Glomerular visceral epithelial cell (primary cell): Measurements from ENCODE around the gene PCDHGA5.
"Not testable (repeated sequence)": the region's sequence is repeated elsewhere in the genome, so short reads cannot be mapped to it uniquely, and the experiment has no call there.

Experiments used
- DNase-seq: peaks from one replicate; pipeline ENCODE4 v3.0.0-alpha.2; 2016; ENCODE audit errors: extremely low spot score

Gene PCDHGA5

GRCh38 chr5:141351591-141351990 lies 12.4 kb upstream of the PCDHGA5 start:
- no peak for DNase-seq

GRCh38 chr5:141354900-141355469 lies 9.0 kb upstream of the PCDHGA5 start, which contains the start of gene PCDHGA4:
Gene PCDHGA4 (plus strand): TSS chr5:141355021. CDS start chr5:141355108, 87 bp downstream.
- DNase-seq, result no peak

- no peak for DNase-seq
Observed at GRCh38 chr5:141355641-141356040, 8.3 kb upstream of the PCDHGA5 start.

- no peak for DNase-seq
Observed at GRCh38 chr5:141356133-141356532, 7.8 kb upstream of the PCDHGA5 start.

GRCh38 chr5:141356950-141357349 lies 7.0 kb upstream of the PCDHGA5 start:
- no peak for DNase-seq

- DNase-seq, result no peak
Observed at GRCh38 chr5:141359790-141360426, 4.1 kb upstream of the PCDHGA5 start, which contains the start of gene PCDHGB2. Gene PCDHGB2 (plus strand): TSS chr5:141359994. CDS start chr5:141360136, 142 bp downstream.

GRCh38 chr5:141360685-141361084 lies 3.3 kb upstream of the PCDHGA5 start:
- DNase-seq, result no peak

GRCh38 chr5:141362719-141363118 lies 1.2 kb upstream of the PCDHGA5 start:
- DNase-seq, result no peak

- no peak for DNase-seq
Observed at GRCh38 chr5:141366016-141366896, 2.3 kb downstream of the PCDHGA5 start.

- no peak for DNase-seq
Observed at GRCh38 chr5:141369994-141370848, 6.3 kb downstream of the PCDHGA5 start, which contains the start of gene PCDHGB3. Gene PCDHGB3 (plus strand): TSS chr5:141370242. CDS start chr5:141370395, 153 bp downstream.

GRCh38 chr5:141371572-141372475 lies 7.9 kb downstream of the PCDHGA5 start:
- DNase-seq, result no peak

GRCh38 chr5:141373673-141374317 lies 9.8 kb downstream of the PCDHGA5 start, which contains the start of gene PCDHGA6:
Gene PCDHGA6 (plus strand): TSS chr5:141373891. CDS start chr5:141374084, 193 bp downstream.
- no peak for DNase-seq

- DNase-seq, result no peak
Observed at GRCh38 chr5:141374627-141375026, 10.7 kb downstream of the PCDHGA5 start.

GRCh38 chr5:141375444-141376155 lies 11.6 kb downstream of the PCDHGA5 start:
- DNase-seq, result not testable (repeated sequence)

GRCh38 chr5:141382469-141383294 lies 18.7 kb downstream of the PCDHGA5 start, which contains the start of gene PCDHGA7:
Gene PCDHGA7 (plus strand): TSS chr5:141382742. CDS start chr5:141382900, 158 bp downstream.
- DNase-seq, result no peak

- no peak for DNase-seq
Observed at GRCh38 chr5:141383345-141383744, 19.4 kb downstream of the PCDHGA5 start.

- no peak for DNase-seq
Observed at GRCh38 chr5:141384471-141385267, 20.7 kb downstream of the PCDHGA5 start.
